HepG2 (cell line): ENCODE results near the gene C10orf143. TPM values are rescaled to one million over a fixed set of nuclear protein-coding genes. Genes with fewer than 3 reads are reported as not detected.

ENCODE experiments used
- ATAC-seq: fragments of 200-7000 bp; cut with Tn5 transposase; 3 replicates; pipeline ENCODE4 v1.9.1; 2020; ENCODE audit warnings: mild to moderate bottlenecking, moderate library complexity
- BruUV-seq: library from RNA; stranded (reverse); fragments of 400-500 nt; replicated peaks from 2 replicates; lab custom pipeline; 2021; lab: Mats Ljungman, UMichigan
- CTCF ChIA-PET: fragments of 300-600 bp; formaldehyde crosslinking; extraction: SDS; loops from one replicate; lab custom pipeline; 2021; ENCODE audit warnings: low total read pairs, inconsistent platforms, low intra/inter-chr PET ratio; lab: Yijun Ruan, JAX
- POLR2A ChIA-PET: fragments of 350-600 bp; sonication (Branson Sonifier 250); formaldehyde crosslinking; loops from one replicate; lab custom pipeline; 2020; ENCODE audit warnings: antibody characterized with exemption, inconsistent platforms; lab: Yijun Ruan, JAX
- DNase-seq: peaks from one replicate; pipeline ENCODE4 v3.0.0-alpha.2; 2015; ENCODE audit warnings: low spot score
- FAIRE-seq: peaks from 3 replicates; lab custom pipeline; 2011; peaks lifted over from hg19 to GRCh38; lab: Jason Lieb, UNC
- H2AFZ ChIP-seq: one replicate; pipeline ENCODE4 v1.6.1; 2011; ENCODE audit warnings: low read length, inconsistent platforms
- H3K27ac ChIP-seq: fragments of 300-600 bp; 3 replicates; pipeline ENCODE4 v1.8.0; 2011; ENCODE audit warnings: mixed run types, mild to moderate bottlenecking, mixed read lengths, low read length, inconsistent platforms; ENCODE audit not compliant: insufficient read depth; ENCODE audit errors: extremely low read length
- H3K27me3 ChIP-seq, 2 experiments: fragments of 200-600 bp in 1 of 2; 2 replicates in 1 of 2; 3 replicates in 1 of 2; pipeline versions ENCODE4 v1.6.0 to v1.8.0; 2011; ENCODE audit warnings: low read length in 2 of 2, mild to moderate bottlenecking in 2 of 2, moderate library complexity in 2 of 2, inconsistent platforms in 1 of 2; ENCODE audit not compliant: insufficient read depth in 2 of 2, control insufficient read depth in 1 of 2
- H3K36me3 ChIP-seq, 2 experiments: fragments of 200-600 bp in 1 of 2; replicated peaks in 1 of 2; 2 replicates in 1 of 2; 3 replicates in 1 of 2; pipeline versions ENCODE4 v1.5.1 to v1.8.0; 2011; ENCODE audit warnings: low read length in 2 of 2, inconsistent platforms in 1 of 2; ENCODE audit not compliant: insufficient read depth in 2 of 2, control insufficient read depth in 1 of 2
- H3K4me1 ChIP-seq: 2 replicates; pipeline ENCODE4 v1.5.1; 2012; ENCODE audit warnings: low read length, inconsistent platforms; ENCODE audit not compliant: insufficient read depth
- H3K4me2 ChIP-seq: 2 replicates; pipeline ENCODE4 v1.6.0; 2011; ENCODE audit warnings: low read depth, low read length, inconsistent platforms
- H3K4me3 ChIP-seq, 3 experiments: fragments of 200-600 bp in 1 of 3; sonication (generic), shearing (Covaris generic) in 1 of 3; replicated peaks in 1 of 3; 2 replicates each; pipeline ENCODE4 v1.5.1; 2011 to 2016; ENCODE audit warnings: low read length in 3 of 3, inconsistent platforms in 2 of 3, low read depth in 2 of 3, mild to moderate bottlenecking in 2 of 3, control low read depth in 1 of 3, mixed read lengths in 1 of 3; ENCODE audit not compliant: insufficient read depth in 1 of 3
- H3K79me2 ChIP-seq: one replicate; pipeline ENCODE4 v1.6.1; 2011; ENCODE audit warnings: low read length, inconsistent platforms; ENCODE audit not compliant: insufficient read depth
- H3K9ac ChIP-seq: 2 replicates; pipeline ENCODE4 v1.6.0; 2011; ENCODE audit warnings: mild to moderate bottlenecking, low read depth, low read length, inconsistent platforms; ENCODE audit not compliant: insufficient read depth
- H3K9me3 ChIP-seq: 2 replicates; pipeline ENCODE4 v1.5.1; 2012; ENCODE audit warnings: mild to moderate bottlenecking, low read length
- H4K20me1 ChIP-seq: 2 replicates; pipeline ENCODE4 v1.6.0; 2011; ENCODE audit warnings: inconsistent platforms, mild to moderate bottlenecking, low read length, moderate library complexity; ENCODE audit not compliant: insufficient read depth
- ARHGAP35 ChIP-seq: sonication (generic); formaldehyde crosslinking; IDR thresholded peaks from 2 replicates; pipeline ENCODE4 v1.9.0; 2022; ENCODE audit warnings: mild to moderate bottlenecking, inconsistent platforms, moderate library complexity, missing genetic modification reagents, borderline replicate concordance
- ELK4 ChIP-seq: sonication (generic); formaldehyde crosslinking; IDR thresholded peaks from 2 replicates; pipeline ENCODE4 v1.9.0; 2021; ENCODE audit warnings: missing genetic modification reagents, borderline replicate concordance
- ESRRA ChIP-seq: sonication (generic); formaldehyde crosslinking; IDR thresholded peaks from 2 replicates; pipeline ENCODE4 v1.5.1; 2020; ENCODE audit warnings: mild to moderate bottlenecking, low read depth, missing genetic modification reagents
- HHEX ChIP-seq: IDR thresholded peaks from 2 replicates; pipeline ENCODE4 v1.6.1; 2016; ENCODE audit warnings: control low read depth
- POGZ ChIP-seq: sonication (generic); formaldehyde crosslinking; IDR thresholded peaks from 2 replicates; pipeline ENCODE4 v1.4.0; 2020; ENCODE audit warnings: mild to moderate bottlenecking, missing genetic modification reagents
- RXRA ChIP-seq: sonication (generic); formaldehyde crosslinking; IDR thresholded peaks from 2 replicates; pipeline ENCODE4 v1.5.1; 2020; ENCODE audit warnings: missing genetic modification reagents
- ZNF143 ChIP-seq: sonication (generic); formaldehyde crosslinking; IDR thresholded peaks from 2 replicates; pipeline ENCODE4 v1.4.0; 2020; ENCODE audit warnings: missing genetic modification reagents
- ZNF281 ChIP-seq: sonication (generic); formaldehyde crosslinking; IDR thresholded peaks from 2 replicates; pipeline ENCODE4 v1.4.0; 2020; ENCODE audit warnings: missing genetic modification reagents, borderline replicate concordance
- ZNF546 ChIP-seq: sonication (generic); formaldehyde crosslinking; conservative IDR thresholded peaks from 2 replicates; pipeline ENCODE4 v1.8.1; 2023; ENCODE audit warnings: mild to moderate bottlenecking, missing genetic modification reagents
- ZNF737 ChIP-seq: sonication (generic); formaldehyde crosslinking; IDR thresholded peaks from 2 replicates; pipeline ENCODE4 v1.5.0; 2020; ENCODE audit warnings: missing genetic modification reagents, mild to moderate bottlenecking, borderline replicate concordance
- ZNF747 ChIP-seq: sonication (generic); formaldehyde crosslinking; IDR thresholded peaks from 2 replicates; pipeline ENCODE4 v1.8.1; 2023; ENCODE audit warnings: missing genetic modification reagents, mild to moderate bottlenecking, borderline replicate concordance
- ZSCAN9 ChIP-seq: IDR thresholded peaks from 2 replicates; pipeline ENCODE4 v1.6.1; 2016; ENCODE audit warnings: borderline replicate concordance
- WGBS: methylation state at CpG from one replicate; pipeline ENCODE4 v1.1.6; 2017; ENCODE audit warnings: low lambda C conversion rate; 5-methylcytosine and 5-hydroxymethylcytosine counted together
- in situ Hi-C: cut with HindIII; loops from 2 replicates; pipeline ENCODE4 v1.10.0; 2017; ENCODE audit warnings: low pct_unique_long_range_greater_than_20kb; ENCODE audit not compliant: extremely low pct_ligation_motif_present
- intact Hi-C: fragments of 100-400 bp; cut with micrococcal nuclease; formaldehyde crosslinking; loops from one replicate; pipeline ENCODE4 v1.10.0; 2022; ENCODE audit not compliant: unreplicated experiment
- polyA plus RNA-seq, 8 experiments: library from polyadenylated mRNA; depleted of rRNA in 3 of 8; stranded (reverse) in 7 of 8; unstranded in 1 of 8; fragments of >200 nt; fragmentation: Illumina TruSeq in 4 of 8; extraction: Trizol in 4 of 8; gene quantifications; 2 replicates each; pipeline versions ENCODE4 v1.2.1 to v1.2.3, GENCODE V29; 2011 to 2016; ENCODE audit warnings: low read depth in 4 of 8, missing spikeins in 1 of 8, mixed read lengths in 1 of 8; ENCODE audit not compliant: insufficient read depth in 1 of 8
- total RNA-seq, 5 experiments: library from RNA; depleted of rRNA; stranded (reverse); fragments of >200 nt; fragmentation: Illumina TruSeq; extraction: Trizol; gene quantifications; 2 replicates each; pipeline ENCODE4 v1.2.3, GENCODE V29; 2016; ENCODE audit warnings: low read depth in 1 of 5

The C10orf143 gene
- total and polyA plus RNA-seq, 2 of the 13 experiments (the other 11 are each of a cell fraction or from before 2014, with no cell fraction given) = 0.21 to 0.91 TPM

GRCh38 chr10:130064783-130065182, 45.8 kb downstream of the C10orf143 start:
- TF ChIP-seq HHEX (CRISPR knock-in tag) (no peak), POGZ (CRISPR knock-in tag) (no peak), ZNF737 (no peak), ARHGAP35 (CRISPR knock-in tag) (no peak), ZNF143 (CRISPR knock-in tag) (no peak), ESRRA (CRISPR knock-in tag) (no peak), ZSCAN9 (CRISPR knock-in tag) (no peak), ZNF747 (CRISPR knock-in tag) (no peak), ELK4 (CRISPR knock-in tag) (no peak), ZNF281 (CRISPR knock-in tag) (no peak), ZNF546 (CRISPR knock-in tag) (no peak), RXRA (CRISPR knock-in tag) (no peak)
- ChIA-PET POLR2A (no interaction called here), CTCF (no interaction called here)
- H3K4me1 ChIP-seq = no peaks in the 10 kb centered on the region
- no TSS peak for BruUV-seq
- DNase-seq = no peak
- FAIRE-seq = no peak
- H3K27ac ChIP-seq = no peak overlapping the region
- H3K27me3 ChIP-seq = no peaks in the 10 kb centered on the region; a peak in 1 of 5 replicates
- intact Hi-C loops (no loop called here), in situ Hi-C loops (no loop called here)
- H3K9me3 ChIP-seq = no peaks in the 10 kb centered on the region
- WGBS = 15% methylated on average over 5 of the region's 5 CpGs
- H2AFZ ChIP-seq = no peak overlapping the region
- no peaks in the 10 kb centered on the region for H3K79me2 ChIP-seq
- no peaks in the 10 kb centered on the region for H4K20me1 ChIP-seq
- no peak for ATAC-seq
- H3K36me3 ChIP-seq = no peaks in the 10 kb centered on the region
- no peak overlapping the region for H3K4me3 ChIP-seq
- no peak overlapping the region for H3K4me2 ChIP-seq
- H3K9ac ChIP-seq = no peak overlapping the region
